SU-DHL-6 (cell line): ENCODE measurements around the gene D2HGDH.

Experiments
- EZH2phosphoT487 ChIP-seq: fragments of 200-600 bp; sonication (generic), shearing (Covaris generic); conservative IDR thresholded peaks from 2 replicates; pipeline ENCODE4 v1.6.1; 2018; ENCODE audit warnings: mild to moderate bottlenecking, antibody characterized with exemption, low read length, moderate library complexity, mixed read lengths
- TF ChIP-seq, protein P1 (sequence below): fragments of 200-600 bp; sonication (generic); IDR thresholded peaks from one replicate; pipeline ENCODE4 v1.5.1; 2017; ENCODE audit warnings: antibody characterized with exemption, mild to moderate bottlenecking, low read length, moderate library complexity; ENCODE audit not compliant: insufficient read depth, poor library complexity, severe bottlenecking

DNA sequence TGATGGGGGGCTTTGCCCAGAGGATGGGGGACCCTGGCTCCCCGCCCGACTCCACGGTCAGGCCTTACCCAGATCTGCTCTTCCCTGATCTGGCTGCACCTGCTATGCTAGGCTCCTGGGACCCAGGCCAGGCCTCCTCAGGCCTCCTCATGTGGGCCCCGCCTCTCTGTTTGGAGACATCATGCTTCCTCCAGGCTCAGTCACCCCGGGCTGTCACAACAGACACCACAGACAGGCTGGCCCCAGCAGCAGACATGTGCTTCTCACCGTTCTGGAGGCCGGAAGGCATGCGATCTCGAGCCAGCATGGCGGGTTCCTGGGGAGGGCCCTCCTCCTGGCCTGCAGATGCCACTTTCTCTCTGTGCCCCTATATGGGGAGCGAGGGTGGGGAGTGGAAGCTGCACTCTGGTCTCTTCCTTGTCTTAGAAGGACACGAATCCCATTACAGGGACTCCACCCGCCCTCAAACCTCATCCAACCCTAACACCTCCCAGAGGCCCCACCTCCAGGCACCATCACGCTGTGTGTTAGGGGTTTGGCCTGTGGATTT, 63.7 kb downstream of the D2HGDH start:
- TF ChIP-seq, protein P1, sequence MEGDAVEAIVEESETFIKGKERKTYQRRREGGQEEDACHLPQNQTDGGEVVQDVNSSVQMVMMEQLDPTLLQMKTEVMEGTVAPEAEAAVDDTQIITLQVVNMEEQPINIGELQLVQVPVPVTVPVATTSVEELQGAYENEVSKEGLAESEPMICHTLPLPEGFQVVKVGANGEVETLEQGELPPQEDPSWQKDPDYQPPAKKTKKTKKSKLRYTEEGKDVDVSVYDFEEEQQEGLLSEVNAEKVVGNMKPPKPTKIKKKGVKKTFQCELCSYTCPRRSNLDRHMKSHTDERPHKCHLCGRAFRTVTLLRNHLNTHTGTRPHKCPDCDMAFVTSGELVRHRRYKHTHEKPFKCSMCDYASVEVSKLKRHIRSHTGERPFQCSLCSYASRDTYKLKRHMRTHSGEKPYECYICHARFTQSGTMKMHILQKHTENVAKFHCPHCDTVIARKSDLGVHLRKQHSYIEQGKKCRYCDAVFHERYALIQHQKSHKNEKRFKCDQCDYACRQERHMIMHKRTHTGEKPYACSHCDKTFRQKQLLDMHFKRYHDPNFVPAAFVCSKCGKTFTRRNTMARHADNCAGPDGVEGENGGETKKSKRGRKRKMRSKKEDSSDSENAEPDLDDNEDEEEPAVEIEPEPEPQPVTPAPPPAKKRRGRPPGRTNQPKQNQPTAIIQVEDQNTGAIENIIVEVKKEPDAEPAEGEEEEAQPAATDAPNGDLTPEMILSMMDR: no peak
- TF ChIP-seq EZH2phosphoT487: no peak
